ENCODE measurements around the gene VIPR2. TPM values are rescaled to one million over a fixed set of nuclear protein-coding genes. Genes with fewer than 3 reads are reported as not detected.

Gene VIPR2
- total RNA-seq, 1 experiment from 2014 or later = not detected

DNA sequence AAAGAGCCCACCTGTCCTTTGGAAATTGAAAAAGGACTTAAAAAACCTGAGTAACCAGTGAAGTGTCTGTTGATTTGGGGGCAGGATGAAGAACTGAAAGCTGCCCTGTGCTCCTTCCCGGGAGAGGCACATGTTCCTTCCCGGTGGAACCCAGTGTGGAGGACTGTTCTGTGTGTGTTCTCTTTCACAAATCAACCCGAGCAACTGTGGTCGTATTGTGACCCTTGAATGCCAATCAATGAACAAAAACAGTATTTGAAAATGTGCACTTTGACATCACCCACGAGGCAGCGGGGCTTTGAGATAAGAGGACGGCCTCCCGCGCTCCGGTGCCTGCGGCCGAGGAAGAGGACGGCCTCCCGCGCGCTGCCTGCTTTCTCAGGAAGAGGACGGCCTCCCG lies 139.0 kb downstream of the VIPR2 start:
- DNase-seq (ENCODE audit: unreplicated experiment) = no peak
- ChIA-PET POLR2A (no interaction called here), CTCF (no interaction called here)
- Mint-ChIP-seq H3K36me3 (ENCODE audit: insufficient read depth, unreplicated experiment) (no peaks in the 10 kb centered on the region), H3K27ac (ENCODE audit: low read depth, unreplicated experiment) (no peak overlapping the region), H3K9me3 (ENCODE audit: unreplicated experiment) (no peaks in the 10 kb centered on the region), H3K27me3 (ENCODE audit: insufficient read depth, unreplicated experiment) (no peaks in the 10 kb centered on the region), H3K4me3 (ENCODE audit: unreplicated experiment) (no peak overlapping the region), H3K4me1 (ENCODE audit: insufficient read depth, unreplicated experiment) (no peaks in the 10 kb centered on the region)
- TF ChIP-seq, protein P1, sequence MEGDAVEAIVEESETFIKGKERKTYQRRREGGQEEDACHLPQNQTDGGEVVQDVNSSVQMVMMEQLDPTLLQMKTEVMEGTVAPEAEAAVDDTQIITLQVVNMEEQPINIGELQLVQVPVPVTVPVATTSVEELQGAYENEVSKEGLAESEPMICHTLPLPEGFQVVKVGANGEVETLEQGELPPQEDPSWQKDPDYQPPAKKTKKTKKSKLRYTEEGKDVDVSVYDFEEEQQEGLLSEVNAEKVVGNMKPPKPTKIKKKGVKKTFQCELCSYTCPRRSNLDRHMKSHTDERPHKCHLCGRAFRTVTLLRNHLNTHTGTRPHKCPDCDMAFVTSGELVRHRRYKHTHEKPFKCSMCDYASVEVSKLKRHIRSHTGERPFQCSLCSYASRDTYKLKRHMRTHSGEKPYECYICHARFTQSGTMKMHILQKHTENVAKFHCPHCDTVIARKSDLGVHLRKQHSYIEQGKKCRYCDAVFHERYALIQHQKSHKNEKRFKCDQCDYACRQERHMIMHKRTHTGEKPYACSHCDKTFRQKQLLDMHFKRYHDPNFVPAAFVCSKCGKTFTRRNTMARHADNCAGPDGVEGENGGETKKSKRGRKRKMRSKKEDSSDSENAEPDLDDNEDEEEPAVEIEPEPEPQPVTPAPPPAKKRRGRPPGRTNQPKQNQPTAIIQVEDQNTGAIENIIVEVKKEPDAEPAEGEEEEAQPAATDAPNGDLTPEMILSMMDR (IDR thresholded peaks at IDR 0.05; ENCODE audit: unreplicated experiment) = no peak
- intact Hi-C loops (cut with micrococcal nuclease) = no loop called here
- no TSS peak for BruUV-seq (replicated peaks)

DNA sequence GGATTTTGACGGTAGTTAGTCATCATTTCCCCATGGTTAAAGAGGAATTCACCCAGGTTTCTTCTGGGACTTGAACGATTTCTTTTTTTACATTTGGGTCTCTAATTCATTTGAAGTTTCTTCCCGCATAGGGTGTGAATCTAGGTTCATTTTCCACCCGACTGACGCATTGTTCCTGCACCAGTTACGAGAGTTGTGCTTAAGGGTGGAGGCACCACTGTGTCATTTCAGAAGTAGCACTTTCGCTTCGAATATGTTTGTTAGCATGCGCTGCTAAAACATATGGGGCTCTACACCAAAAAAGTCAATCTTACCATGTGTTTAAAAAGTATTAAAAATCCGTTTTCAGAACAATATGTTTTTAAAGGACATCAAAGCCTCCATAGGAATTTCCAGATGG lies 140.3 kb downstream of the VIPR2 start:
- no TSS peak for BruUV-seq (replicated peaks)
- Mint-ChIP-seq H3K4me3 (ENCODE audit: unreplicated experiment) (no peak overlapping the region), H3K27ac (ENCODE audit: low read depth, unreplicated experiment) (no peak overlapping the region), H3K36me3 (ENCODE audit: insufficient read depth, unreplicated experiment) (peaks cover 6% of the 10 kb centered on the region), H3K9me3 (ENCODE audit: unreplicated experiment) (no peaks in the 10 kb centered on the region), H3K4me1 (ENCODE audit: insufficient read depth, unreplicated experiment) (no peaks in the 10 kb centered on the region), H3K27me3 (ENCODE audit: insufficient read depth, unreplicated experiment) (no peaks in the 10 kb centered on the region)
- ChIA-PET CTCF (no interaction called here), POLR2A (no interaction called here)
- TF ChIP-seq, protein P1 (IDR thresholded peaks at IDR 0.05; ENCODE audit: unreplicated experiment) = no peak
- no peak for DNase-seq (ENCODE audit: unreplicated experiment)
- intact Hi-C loops (cut with micrococcal nuclease) = no loop called here

DNA sequence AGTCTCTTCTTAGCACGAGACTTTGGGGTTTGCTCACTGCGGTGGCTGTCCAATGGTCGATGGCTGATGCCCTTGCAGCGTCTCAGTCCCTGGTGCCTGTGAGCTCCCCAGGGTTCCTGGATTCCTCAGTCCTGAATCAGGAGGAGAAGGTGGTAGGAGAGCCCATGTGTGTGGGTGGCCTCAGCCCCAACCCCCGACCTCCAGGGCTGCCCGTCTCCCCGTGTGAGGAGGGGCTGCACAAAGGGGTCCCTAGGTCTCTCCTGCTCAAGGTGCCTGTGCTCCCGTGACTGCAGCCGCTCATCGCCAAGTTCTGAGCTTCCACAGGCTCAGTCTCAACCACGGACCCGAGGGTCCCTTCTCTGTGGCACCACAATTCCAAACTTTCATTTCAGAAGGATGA lies 142.9 kb downstream of the VIPR2 start:
- DNase-seq (ENCODE audit: unreplicated experiment) = no peak
- TF ChIP-seq, protein P1 (IDR thresholded peaks at IDR 0.05; ENCODE audit: unreplicated experiment) = no peak
- no TSS peak for BruUV-seq (replicated peaks)
- Mint-ChIP-seq H3K4me3 (ENCODE audit: unreplicated experiment) (no peak overlapping the region), H3K36me3 (ENCODE audit: insufficient read depth, unreplicated experiment) (peaks cover 6% of the 10 kb centered on the region), H3K4me1 (ENCODE audit: insufficient read depth, unreplicated experiment) (no peaks in the 10 kb centered on the region), H3K9me3 (ENCODE audit: unreplicated experiment) (no peaks in the 10 kb centered on the region), H3K27ac (ENCODE audit: low read depth, unreplicated experiment) (no peak overlapping the region), H3K27me3 (ENCODE audit: insufficient read depth, unreplicated experiment) (no peaks in the 10 kb centered on the region)
- ChIA-PET CTCF (interaction anchor here (0.6 to 0.7 kb wide), 3 partner anchors 9 to 107 kb away, joined by 3 read pairs; no protein-coding TSS in a partner anchor), POLR2A (no interaction called here)
- intact Hi-C loops (cut with micrococcal nuclease) = no loop called here

DNA sequence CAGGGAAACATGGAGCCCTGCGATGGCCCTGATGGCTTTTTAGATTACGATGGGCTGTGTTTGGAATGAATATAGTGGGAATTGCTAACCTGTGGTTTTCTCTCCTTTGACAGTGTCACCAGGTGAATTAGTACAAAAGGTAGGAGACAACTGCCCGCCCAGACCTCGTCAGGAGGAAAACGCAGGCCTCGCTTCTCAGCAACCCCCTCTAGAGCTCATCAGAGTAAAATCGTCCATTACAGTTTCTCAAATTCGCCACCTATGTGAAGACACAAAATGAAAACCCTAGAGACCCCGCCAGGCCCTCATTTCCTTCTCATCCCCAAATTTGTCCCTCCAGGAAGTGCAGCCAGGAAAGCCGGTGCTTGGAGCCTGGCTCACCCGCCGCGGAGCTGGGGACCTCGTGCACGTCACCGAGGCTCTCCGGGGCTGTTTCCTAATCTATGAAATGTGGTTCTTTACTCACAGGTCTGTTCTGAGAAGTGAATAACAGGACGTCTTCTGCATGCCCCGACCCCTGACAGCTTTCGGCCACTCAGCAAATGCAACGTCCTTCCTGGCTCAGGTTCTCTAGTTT lies 143.7 kb downstream of the VIPR2 start:
- DNase-seq (ENCODE audit: unreplicated experiment) = no peak
- Mint-ChIP-seq H3K27me3 (ENCODE audit: insufficient read depth, unreplicated experiment) (no peaks in the 10 kb centered on the region), H3K9me3 (ENCODE audit: unreplicated experiment) (no peaks in the 10 kb centered on the region), H3K27ac (ENCODE audit: low read depth, unreplicated experiment) (no peak overlapping the region), H3K4me1 (ENCODE audit: insufficient read depth, unreplicated experiment) (no peaks in the 10 kb centered on the region), H3K4me3 (ENCODE audit: unreplicated experiment) (no peak overlapping the region), H3K36me3 (ENCODE audit: insufficient read depth, unreplicated experiment) (peaks cover 6% of the 10 kb centered on the region)
- BruUV-seq (replicated peaks) = no TSS peak
- intact Hi-C loops (cut with micrococcal nuclease) = no loop called here
- POLR2A ChIA-PET = no interaction called here
- TF ChIP-seq, protein P1 (IDR thresholded peaks at IDR 0.05; ENCODE audit: unreplicated experiment) = no peak
- CTCF ChIA-PET = no interaction called here
